ENCODE measurements around the gene ZXDC.
A peak's percentile ranks its signal among the peaks of the same experiment; 100 is the strongest.

The ZXDC gene

GRCh38 chr3:126394179-126394976 is 81.3 kb downstream of the ZXDC start, which contains the start of gene CFAP100:
Gene CFAP100, plus strand, starts transcription at chr3:126394909. Its CDS starts 1,092 bp downstream, at chr3:126396001.
- peak; percentile 76 for DNase-seq (ENCODE audit: low read depth, low spot score)

- no peak for DNase-seq (ENCODE audit: low read depth, low spot score)
These were observed 82.1 kb downstream of the ZXDC start for GRCh38 chr3:126393563-126393962.

- no peak for DNase-seq (ENCODE audit: low read depth, low spot score)
These were observed 83.4 kb downstream of the ZXDC start for GRCh38 chr3:126392246-126392645.

GRCh38 chr3:126391631-126392030 is 84.1 kb downstream of the ZXDC start:
- no peak for DNase-seq (ENCODE audit: low read depth, low spot score)

- no peak for DNase-seq (ENCODE audit: low read depth, low spot score)
These were observed 84.9 kb downstream of the ZXDC start for GRCh38 chr3:126390751-126391150.

- no peak for DNase-seq (ENCODE audit: low read depth, low spot score)
These were observed 85.5 kb downstream of the ZXDC start for GRCh38 chr3:126390201-126390600.

- no peak for DNase-seq (ENCODE audit: low read depth, low spot score)
These were observed 85.9 kb downstream of the ZXDC start for GRCh38 chr3:126389794-126390146.

GRCh38 chr3:126389112-126389793 is 86.4 kb downstream of the ZXDC start:
- DNase-seq (ENCODE audit: low read depth, low spot score) = peak; percentile 96
